Parathyroid adenoma (tissue), 2 donors: Measurements from ENCODE around the gene SFRP2.

Source experiments
- H2AFZ ChIP-seq: fragments of 300-600 bp; sonication (generic); one replicate; pipeline ENCODE4 v1.7.0; 2017; ENCODE audit warnings: antibody characterized with exemption, mild to moderate bottlenecking
- H3K27ac ChIP-seq: fragments of 300-600 bp; sonication (generic); one replicate; pipeline ENCODE4 v1.7.0; 2017
- H3K27me3 ChIP-seq: fragments of 300-600 bp; sonication (generic); one replicate; pipeline ENCODE4 v1.7.0; 2017; ENCODE audit warnings: low read length; ENCODE audit not compliant: control insufficient read depth, insufficient read depth
- H3K36me3 ChIP-seq: fragments of 300-600 bp; sonication (generic); one replicate; pipeline ENCODE4 v1.7.0; 2017; ENCODE audit warnings: low read length; ENCODE audit not compliant: control insufficient read depth, insufficient read depth
- H3K4me1 ChIP-seq: fragments of 300-600 bp; sonication (generic); one replicate; pipeline ENCODE4 v1.7.0; 2017; ENCODE audit warnings: control low read depth
- H3K4me2 ChIP-seq: fragments of 300-600 bp; sonication (generic); one replicate; pipeline ENCODE4 v1.7.0; 2017; ENCODE audit warnings: low read length
- H3K4me3 ChIP-seq: fragments of 300-600 bp; sonication (generic); one replicate; pipeline ENCODE4 v1.7.0; 2017; ENCODE audit warnings: low read depth, low read length
- H3K79me2 ChIP-seq: fragments of 300-600 bp; sonication (generic); one replicate; pipeline ENCODE4 v1.7.0; 2017; ENCODE audit warnings: control low read depth
- H3K9ac ChIP-seq: fragments of 300-600 bp; sonication (generic); one replicate; pipeline ENCODE4 v1.7.0; 2017; ENCODE audit warnings: mild to moderate bottlenecking
- H3K9me3 ChIP-seq: fragments of 300-600 bp; sonication (generic); one replicate; pipeline ENCODE4 v1.7.0; 2017; ENCODE audit warnings: low read length; ENCODE audit not compliant: control insufficient read depth
- TF ChIP-seq, protein P1 (sequence below): fragments of 300-600 bp; sonication (generic); IDR thresholded peaks from one replicate; pipeline ENCODE4 v1.7.0; 2017; ENCODE audit warnings: antibody characterized with exemption, mild to moderate bottlenecking
- donor health status: primary hyperparathyroidism.

The SFRP2 gene

DNA sequence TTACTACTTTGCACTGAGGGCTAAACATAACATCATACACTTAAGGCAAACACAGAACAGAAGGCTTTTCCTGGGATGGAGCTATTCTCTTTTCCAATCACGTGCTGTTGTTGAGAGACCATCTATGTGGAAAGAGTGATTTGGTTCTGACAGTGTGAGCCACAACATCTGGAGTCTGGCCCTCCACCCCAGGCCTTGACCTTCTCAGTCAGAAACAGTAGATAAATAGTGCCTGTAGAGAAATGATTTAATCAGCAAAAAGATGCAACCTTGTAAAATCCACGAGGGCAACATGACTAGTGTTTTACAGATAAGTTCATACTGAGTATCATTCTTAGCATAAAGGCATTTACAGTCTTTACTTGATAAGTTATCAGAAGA lies 10.8 kb upstream of the SFRP2 start:
- Histone ChIP-seq H3K4me3 (no peak overlapping the region), H3K9me3 (no peaks in the 10 kb centered on the region), H3K4me2 (no peak overlapping the region), H3K79me2 (no peaks in the 10 kb centered on the region), H3K27ac (no peak overlapping the region), H2AFZ (no peak overlapping the region), H3K4me1 (no peaks in the 10 kb centered on the region), H3K9ac (no peak overlapping the region), H3K27me3 (no peaks in the 10 kb centered on the region), H3K36me3 (no peaks in the 10 kb centered on the region)
- TF ChIP-seq, protein P1, sequence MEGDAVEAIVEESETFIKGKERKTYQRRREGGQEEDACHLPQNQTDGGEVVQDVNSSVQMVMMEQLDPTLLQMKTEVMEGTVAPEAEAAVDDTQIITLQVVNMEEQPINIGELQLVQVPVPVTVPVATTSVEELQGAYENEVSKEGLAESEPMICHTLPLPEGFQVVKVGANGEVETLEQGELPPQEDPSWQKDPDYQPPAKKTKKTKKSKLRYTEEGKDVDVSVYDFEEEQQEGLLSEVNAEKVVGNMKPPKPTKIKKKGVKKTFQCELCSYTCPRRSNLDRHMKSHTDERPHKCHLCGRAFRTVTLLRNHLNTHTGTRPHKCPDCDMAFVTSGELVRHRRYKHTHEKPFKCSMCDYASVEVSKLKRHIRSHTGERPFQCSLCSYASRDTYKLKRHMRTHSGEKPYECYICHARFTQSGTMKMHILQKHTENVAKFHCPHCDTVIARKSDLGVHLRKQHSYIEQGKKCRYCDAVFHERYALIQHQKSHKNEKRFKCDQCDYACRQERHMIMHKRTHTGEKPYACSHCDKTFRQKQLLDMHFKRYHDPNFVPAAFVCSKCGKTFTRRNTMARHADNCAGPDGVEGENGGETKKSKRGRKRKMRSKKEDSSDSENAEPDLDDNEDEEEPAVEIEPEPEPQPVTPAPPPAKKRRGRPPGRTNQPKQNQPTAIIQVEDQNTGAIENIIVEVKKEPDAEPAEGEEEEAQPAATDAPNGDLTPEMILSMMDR: no peak

GRCh38 chr4:153798901-153799693 lies 10.2 kb upstream of the SFRP2 start:
- Histone ChIP-seq H3K79me2 (no peaks in the 10 kb centered on the region), H3K9ac (no peak overlapping the region), H3K4me2 (no peak overlapping the region), H3K9me3 (no peaks in the 10 kb centered on the region), H3K27ac (no peak overlapping the region), H3K27me3 (no peaks in the 10 kb centered on the region), H3K36me3 (no peaks in the 10 kb centered on the region), H3K4me3 (no peak overlapping the region), H2AFZ (no peak overlapping the region), H3K4me1 (no peaks in the 10 kb centered on the region)
- TF ChIP-seq, protein P1: no peak

GRCh38 chr4:153798420-153798819 lies 9.5 kb upstream of the SFRP2 start:
- no peaks in the 10 kb centered on the region for H3K27me3 ChIP-seq
- H3K79me2 ChIP-seq: no peaks in the 10 kb centered on the region
- no peak overlapping the region for H3K4me2 ChIP-seq

DNA sequence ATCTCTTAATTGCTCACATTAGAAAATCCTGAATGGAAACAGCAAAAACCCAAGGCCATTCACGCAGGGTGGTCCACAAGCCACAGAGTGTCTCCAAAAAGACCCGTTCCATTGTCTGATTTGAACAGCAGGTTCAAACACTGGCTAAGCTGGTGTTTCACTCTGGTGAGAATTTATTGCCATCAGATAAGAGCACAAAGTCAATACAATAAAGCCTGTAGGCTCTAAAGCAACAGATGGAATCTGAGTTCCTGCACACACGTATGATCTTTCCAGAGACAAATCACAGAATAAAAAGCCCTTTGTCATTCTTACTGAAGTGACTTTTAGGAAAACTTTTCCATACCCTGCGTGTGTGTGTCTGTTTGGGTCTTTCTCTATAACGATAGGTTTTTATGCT lies 5.1 kb upstream of the SFRP2 start:
- no peak overlapping the region for H3K27ac ChIP-seq
- H3K79me2 ChIP-seq: no peaks in the 10 kb centered on the region
- no peaks in the 10 kb centered on the region for H3K36me3 ChIP-seq
- no peaks in the 10 kb centered on the region for H3K27me3 ChIP-seq
- TF ChIP-seq, protein P1: no peak
- H2AFZ ChIP-seq: no peak overlapping the region
- no peak overlapping the region for H3K4me2 ChIP-seq
- no peak overlapping the region for H3K9ac ChIP-seq
- no peaks in the 10 kb centered on the region for H3K9me3 ChIP-seq
- H3K4me1 ChIP-seq: no peaks in the 10 kb centered on the region
- no peak overlapping the region for H3K4me3 ChIP-seq

More at GRCh38 chr4:153798420-153798819, 9.5 kb upstream of the SFRP2 start:
- TF ChIP-seq, protein P1: no peak
- Histone ChIP-seq H3K36me3 (no peaks in the 10 kb centered on the region), H3K27ac (no peak overlapping the region), H3K9me3 (no peaks in the 10 kb centered on the region), H2AFZ (no peak overlapping the region), H3K9ac (no peak overlapping the region), H3K4me3 (no peak overlapping the region), H3K4me1 (no peaks in the 10 kb centered on the region)
